A549 (cell line): ENCODE measurements around the gene RPTOR.

Experiments
- FOSB ChIP-seq: fragments of 250-450 bp; sonication (Bioruptor Pico); IDR thresholded peaks from 2 replicates; pipeline ENCODE4 v1.5.0; 2020; ENCODE audit warnings: mild to moderate bottlenecking, moderate library complexity
- POLR2A ChIP-seq: IDR thresholded peaks from 2 replicates; pipeline ENCODE4 v1.6.1; 2012; ENCODE audit warnings: mild to moderate bottlenecking, low read length

GRCh38 chr17:80519091-80519781 is 25.4 kb upstream of the RPTOR start:
- TF ChIP-seq FOSB (CRISPR knock-in tag) = no peak
- no peak for TF ChIP-seq POLR2A
